H1 (cell line): ENCODE data around the gene APOA1. TPM values are rescaled to one million over a fixed set of nuclear protein-coding genes. Genes with fewer than 3 reads are reported as not detected.

ENCODE experiments used
- CTCF ChIA-PET: fragments of 300-600 bp; sonication (Branson Sonifier 250); formaldehyde crosslinking; loops from one replicate; lab custom pipeline; 2021; ENCODE audit not compliant: partially characterized antibody; lab: Charles Lee
- POLR2A ChIA-PET: fragments of 300-600 bp; sonication (Branson Sonifier 250); formaldehyde crosslinking; loops from one replicate; lab custom pipeline; 2021; ENCODE audit warnings: inconsistent platforms; ENCODE audit not compliant: partially characterized antibody; lab: Charles Lee
- DNase-seq, 2 experiments: peaks; one replicate each; pipeline versions ENCODE4 v3.0.0 to v3.0.0-alpha.2; 2010 to 2022; ENCODE audit warnings: low spot score in 2 of 2, low read depth in 1 of 2, mixed read lengths in 1 of 2
- FAIRE-seq: peaks from 2 replicates; lab custom pipeline; 2011; peaks lifted over from hg19 to GRCh38; lab: Jason Lieb, UNC
- H2AFZ ChIP-seq: 2 replicates; pipeline ENCODE4 v1.8.1; 2012; ENCODE audit warnings: low read length, inconsistent platforms
- H2AK5ac ChIP-seq: 2 replicates; pipeline ENCODE4 v1.6.1; 2013; ENCODE audit warnings: low read depth, low read length
- H2BK120ac ChIP-seq: replicated peaks from 2 replicates; pipeline ENCODE3; 2013; ENCODE audit warnings: low read depth, low read length, inconsistent platforms
- H2BK12ac ChIP-seq: 2 replicates; pipeline ENCODE4 v1.6.1; 2013; ENCODE audit warnings: low read depth, low read length
- H2BK15ac ChIP-seq: 2 replicates; pipeline ENCODE4 v1.6.1; 2013; ENCODE audit warnings: low read length
- H2BK20ac ChIP-seq: 2 replicates; pipeline ENCODE4 v1.6.1; 2013; ENCODE audit warnings: low read length
- H2BK5ac ChIP-seq: 2 replicates; pipeline ENCODE4 v1.6.1; 2013; ENCODE audit warnings: low read depth, low read length
- H3K14ac ChIP-seq: 2 replicates; pipeline ENCODE4 v1.6.1; 2013; ENCODE audit warnings: inconsistent platforms; ENCODE audit not compliant: insufficient read length
- H3K18ac ChIP-seq: 2 replicates; pipeline ENCODE4 v1.6.1; 2013; ENCODE audit warnings: low read length; ENCODE audit errors: extremely low read depth
- H3K23ac ChIP-seq: 2 replicates; pipeline ENCODE4 v1.6.1; 2013; ENCODE audit warnings: inconsistent platforms; ENCODE audit not compliant: insufficient read length
- H3K23me2 ChIP-seq: 2 replicates; pipeline ENCODE4 v1.6.1; 2013; ENCODE audit warnings: low read depth, low read length
- H3K27ac ChIP-seq: 2 replicates; pipeline ENCODE4 v1.6.1; 2011; ENCODE audit warnings: low read depth, low read length, inconsistent platforms
- H3K27me3 ChIP-seq, 4 experiments: replicated peaks in 1 of 4; 1 replicate in 1 of 4; 2 replicates in 3 of 4; pipeline versions ENCODE4 v1.6.1 to v1.8.1; 2011 to 2013; ENCODE audit warnings: low read length in 3 of 4, mild to moderate bottlenecking in 3 of 4, inconsistent platforms in 2 of 4, mixed read lengths in 2 of 4, moderate library complexity in 1 of 4; ENCODE audit not compliant: control insufficient read depth in 3 of 4, insufficient read depth in 3 of 4; ENCODE audit errors: extremely low read depth in 1 of 4
- H3K36me3 ChIP-seq, 4 experiments: 2 replicates each; pipeline versions ENCODE4 v1.6.1 to v1.8.1; 2011 to 2013; ENCODE audit warnings: mild to moderate bottlenecking in 4 of 4, low read length in 3 of 4, moderate library complexity in 2 of 4, control low read depth in 1 of 4, inconsistent platforms in 1 of 4; ENCODE audit not compliant: insufficient read depth in 4 of 4, control insufficient read depth in 2 of 4
- H3K4ac ChIP-seq: replicated peaks from 2 replicates; pipeline ENCODE3; 2013; ENCODE audit warnings: low read length, low read depth, mixed read lengths, inconsistent platforms; ENCODE audit not compliant: insufficient read length
- H3K4me1 ChIP-seq, 4 experiments: replicated peaks in 1 of 4; 1 replicate in 1 of 4; 2 replicates in 3 of 4; pipeline versions ENCODE4 v1.6.1 to v1.8.1; 2011 to 2013; ENCODE audit warnings: low read length in 3 of 4, inconsistent platforms in 2 of 4, mixed read lengths in 1 of 4; ENCODE audit not compliant: insufficient read depth in 4 of 4, control insufficient read depth in 3 of 4
- H3K4me2 ChIP-seq, 2 experiments: 2 replicates each; pipeline versions ENCODE4 v1.6.1 to v1.8.1; 2011 to 2013; ENCODE audit warnings: low read depth in 2 of 2, low read length in 2 of 2, control low read depth in 1 of 2, inconsistent platforms in 1 of 2, mild to moderate bottlenecking in 1 of 2; ENCODE audit not compliant: insufficient read depth in 1 of 2
- H3K4me3 ChIP-seq, 4 experiments: fragments of 200-600, 300-600 bp in 1 of 4; sonication (generic), shearing (Covaris generic), sonication (Bioruptor Twin) in 1 of 4; 2 replicates each; pipeline versions ENCODE4 v1.5.1 to v1.8.1; 2011 to 2016; ENCODE audit warnings: low read length in 4 of 4, low read depth in 3 of 4, control low read depth in 2 of 4, inconsistent platforms in 2 of 4, mild to moderate bottlenecking in 2 of 4, mixed read lengths in 1 of 4, moderate library complexity in 1 of 4; ENCODE audit not compliant: insufficient read depth in 2 of 4; ENCODE audit errors: extremely low read depth in 1 of 4
- H3K56ac ChIP-seq: replicated peaks from 2 replicates; pipeline ENCODE3; 2013; ENCODE audit warnings: low read depth, mild to moderate bottlenecking, mixed read lengths, low read length, inconsistent platforms; ENCODE audit not compliant: insufficient read length
- H3K79me1 ChIP-seq: 2 replicates; pipeline ENCODE4 v1.6.1; 2013; ENCODE audit warnings: low read depth, low read length, control low read depth
- H3K79me2 ChIP-seq, 2 experiments: 2 replicates each; pipeline versions ENCODE4 v1.6.1 to v1.8.1; 2012 to 2013; ENCODE audit warnings: low read length in 2 of 2, mild to moderate bottlenecking in 2 of 2, inconsistent platforms in 1 of 2; ENCODE audit not compliant: insufficient read depth in 2 of 2, control insufficient read depth in 1 of 2
- H3K9ac ChIP-seq, 4 experiments: replicated peaks in 1 of 4; 1 replicate in 1 of 4; 2 replicates in 3 of 4; pipeline versions ENCODE4 v1.6.1 to v1.8.1; 2011 to 2013; ENCODE audit warnings: low read depth in 3 of 4, low read length in 3 of 4, control low read depth in 2 of 4, mild to moderate bottlenecking in 2 of 4, moderate library complexity in 2 of 4, inconsistent platforms in 1 of 4; ENCODE audit errors: extremely low read depth in 1 of 4
- H3K9me3 ChIP-seq, 2 experiments: 2 replicates each; pipeline versions ENCODE4 v1.6.1 to v1.8.1; 2012 to 2013; ENCODE audit warnings: mild to moderate bottlenecking in 2 of 2, moderate library complexity in 2 of 2, control low read depth in 1 of 2, inconsistent platforms in 1 of 2, low read depth in 1 of 2, low read length in 1 of 2, mixed read lengths in 1 of 2; ENCODE audit not compliant: insufficient read depth in 2 of 2
- H4K20me1 ChIP-seq, 2 experiments: replicated peaks in 1 of 2; 2 replicates each; pipeline versions ENCODE3 to v1.8.1; 2011 to 2013; ENCODE audit warnings: inconsistent platforms in 2 of 2, low read length in 2 of 2, mild to moderate bottlenecking in 1 of 2; ENCODE audit not compliant: insufficient read depth in 2 of 2, control insufficient read depth in 1 of 2
- H4K5ac ChIP-seq: 2 replicates; pipeline ENCODE4 v1.6.1; 2013; ENCODE audit warnings: low read length, low read depth, mixed read lengths, inconsistent platforms; ENCODE audit not compliant: insufficient read length
- H4K8ac ChIP-seq: 2 replicates; pipeline ENCODE4 v1.8.0; 2013; ENCODE audit warnings: mild to moderate bottlenecking, moderate library complexity, low read length, inconsistent platforms; ENCODE audit not compliant: insufficient read depth; ENCODE audit errors: extremely low read depth
- H4K91ac ChIP-seq: replicated peaks from 2 replicates; pipeline ENCODE3; 2013; ENCODE audit warnings: low read length, mixed read lengths, inconsistent platforms; ENCODE audit not compliant: insufficient read length
- BRCA1 ChIP-seq: IDR thresholded peaks from 2 replicates; pipeline ENCODE4 v1.6.1; 2012; ENCODE audit warnings: low read depth, low read length, improper control_type of control experiment
- CTBP2 ChIP-seq: IDR thresholded peaks from 2 replicates; pipeline ENCODE4 v1.7.0; 2011; ENCODE audit warnings: borderline replicate concordance, mild to moderate bottlenecking, moderate library complexity, mixed read lengths, low read length; ENCODE audit not compliant: insufficient read depth, insufficient read length
- MAFK ChIP-seq: IDR thresholded peaks from 2 replicates; pipeline ENCODE4 v1.6.1; 2012; ENCODE audit warnings: low read depth, mild to moderate bottlenecking, improper control_type of control experiment, low read length
- TEAD4 ChIP-seq: IDR thresholded peaks from 2 replicates; pipeline ENCODE4 v1.6.1; 2012; ENCODE audit warnings: low read depth, low read length, inconsistent platforms, mixed read lengths
- WGBS, 2 experiments: shearing (Covaris generic) in 1 of 2; methylation state at CpG; one replicate each; pipeline versions ENCODE4 v1.1.6 to v1.1.7; 2013 to 2015; ENCODE audit warnings: low lambda C conversion rate in 2 of 2, mixed read lengths in 2 of 2, inconsistent platforms in 1 of 2, low coverage in 1 of 2, missing lambda C conversion rate in 1 of 2; ENCODE audit not compliant: insufficient replicate concordance in 2 of 2, insufficient coverage in 1 of 2, insufficient read length in 1 of 2; ENCODE audit errors: extremely low coverage in 1 of 2, missing lambda C conversion rate in 1 of 2; 5-methylcytosine and 5-hydroxymethylcytosine counted together
- polyA plus RNA-seq, 7 experiments: library from polyadenylated mRNA; depleted of rRNA in 3 of 7; stranded (reverse) in 5 of 7; unstranded in 2 of 7; fragments of >200 nt in 5 of 7; fragments of 200-250 nt in 2 of 7; gene quantifications; 1 replicate in 5 of 7; 2 replicates in 1 of 7; 4 replicates in 1 of 7; pipeline versions ENCODE4 v1.2.1 to v1.2.3, GENCODE V29; 2011 to 2013; ENCODE audit warnings: missing spikeins in 2 of 7, mixed read lengths in 2 of 7
- total RNA-seq: library from RNA; stranded (reverse); fragmentation: NEBNext Ultra II Directional; extraction: Animal tissue kit (Norgen Biotek cat#: 25700); gene quantifications from 2 replicates; pipeline ENCODE4 v1.2.1, GENCODE V29; 2021

The APOA1 gene
- total and polyA plus RNA-seq, 2 of the 8 experiments (the other 6 are each of a cell fraction or from before 2014, with no cell fraction given): 0.80 TPM; not detected in 1

- H2BK5ac ChIP-seq: no peak overlapping the region
- H3K14ac ChIP-seq: no peak overlapping the region
- H2BK120ac ChIP-seq: no peak overlapping the region
- H3K4me1 ChIP-seq: peaks cover 2 to 9% (median 5%) of the 10 kb centered on the region in 4 experiments
- peaks cover 11% of the 10 kb centered on the region for H3K23me2 ChIP-seq
- FAIRE-seq (no peak), DNase-seq (no peak)
- H3K36me3 ChIP-seq: peaks cover 33 to 46% (median 39%) of the 10 kb centered on the region in 4 experiments
- H2AK5ac ChIP-seq: no peak overlapping the region
- peak overlapping the region in 1 of 4 experiments; percentile 65; a peak in 3 of 7 replicates for H3K9ac ChIP-seq
- H3K4me2 ChIP-seq: peak overlapping the region; percentile 92 to 94
- peaks cover 0 to 15% of the 10 kb centered on the region in 2 experiments; a peak in 2 of 4 replicates for H3K79me2 ChIP-seq
- H3K79me1 ChIP-seq: peaks cover 5% of the 10 kb centered on the region; the same call in 1 of the 2 replicates
- no peaks in the 10 kb centered on the region for H3K9me3 ChIP-seq
- H3K27me3 ChIP-seq: peaks cover 0 to 11% (median 3%) of the 10 kb centered on the region in 4 experiments; a peak in 4 of 7 replicates
- H3K27ac ChIP-seq: no peak overlapping the region
- H3K23ac ChIP-seq: no peak overlapping the region
- no peak overlapping the region; the same call in 1 of the 2 replicates for H4K8ac ChIP-seq
- no peak overlapping the region for H2AFZ ChIP-seq
- H3K56ac ChIP-seq: no peak overlapping the region
- no peak overlapping the region for H4K91ac ChIP-seq
- ChIA-PET CTCF (interaction anchor here (0.7 to 12.1 kb wide), 10 partner anchors 8 to 89 kb away, joined by 3 to 237 read pairs (median 4); partner anchors contain the start of genes APOA1, APOA4 and APOC3), POLR2A (interaction anchor here (1.0 to 6.0 kb wide), 7 partner anchors 9 to 445 kb away, joined by 3 to 29 read pairs (median 4); partner anchors contain the start of genes APOA1, BUD13 and PCSK7)
- H3K18ac ChIP-seq: no peak overlapping the region
- no peaks in the 10 kb centered on the region for H4K20me1 ChIP-seq
- H2BK12ac ChIP-seq: no peak overlapping the region
- WGBS, 2 experiments: 77% methylated on average over 5 of the region's 5 CpGs; no CpG with 5 or more reads in 1 of the 2 experiments
- H4K5ac ChIP-seq: no peak overlapping the region
- no peak overlapping the region for H2BK20ac ChIP-seq
- H3K4ac ChIP-seq: no peak overlapping the region
- no peak overlapping the region for H2BK15ac ChIP-seq
- H3K4me3 ChIP-seq: peak overlapping the region; percentile 79 to 93 (median 85)
- TF ChIP-seq TEAD4: no peak
- TF ChIP-seq BRCA1: no peak
- no peak for TF ChIP-seq MAFK
- no peak for TF ChIP-seq CTBP2
Observed at GRCh38 chr11:116786966-116787365, 50.5 kb downstream of the APOA1 start.
